Activated T-helper 1 cell treated with anti-CD3 and anti-CD28 coated beads, Interleukin-2, amount 50 U/mL, for 16 hours (primary cell): ENCODE measurements around the gene FAM120C.

Source experiments
- DNase-seq, 2 donors: peaks; one replicate each; pipeline ENCODE4 v3.0.0-alpha.2; 2020; ENCODE audit warnings: low read depth in 1 of 2, low spot score in 1 of 2

Gene FAM120C

DNA sequence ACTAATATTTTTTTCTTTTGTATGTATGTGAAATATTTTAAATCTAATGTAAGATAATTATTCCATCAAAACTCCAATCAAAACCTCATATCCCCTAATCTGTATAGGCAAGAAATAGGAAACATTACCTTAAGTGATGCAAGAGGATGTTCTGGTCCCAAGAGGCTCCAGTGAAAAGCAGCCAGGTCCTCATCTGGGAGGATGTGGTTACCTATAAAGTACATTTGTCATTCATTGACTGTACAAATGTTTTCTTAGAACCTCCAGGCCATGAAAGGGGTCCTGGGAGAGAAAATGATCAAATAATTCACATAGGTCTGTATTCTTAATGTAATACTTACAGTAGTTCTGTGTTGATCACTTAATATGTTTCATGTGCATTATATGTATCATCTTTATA, 25.5 kb downstream of the FAM120C start:
- no peak for DNase-seq

DNA sequence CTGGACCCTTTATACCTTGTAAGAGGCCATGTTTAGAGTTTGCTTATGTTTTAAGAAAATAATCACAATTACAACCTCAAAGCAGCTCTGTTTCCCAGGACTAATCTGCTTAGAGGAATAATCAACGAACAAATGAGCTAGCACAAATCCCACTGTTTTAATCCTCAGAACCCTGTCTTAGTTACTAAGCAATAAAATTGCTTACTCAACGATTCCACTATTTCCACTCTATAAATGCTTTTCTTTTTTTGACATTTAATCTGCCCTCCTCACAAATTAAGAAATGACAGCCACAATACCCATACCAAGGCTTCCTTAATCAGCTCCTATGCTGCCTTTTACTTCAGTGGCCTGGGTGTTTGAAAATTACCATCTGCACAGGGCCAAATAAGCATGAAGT, 48.8 kb downstream of the FAM120C start:
- no peak for DNase-seq

DNA sequence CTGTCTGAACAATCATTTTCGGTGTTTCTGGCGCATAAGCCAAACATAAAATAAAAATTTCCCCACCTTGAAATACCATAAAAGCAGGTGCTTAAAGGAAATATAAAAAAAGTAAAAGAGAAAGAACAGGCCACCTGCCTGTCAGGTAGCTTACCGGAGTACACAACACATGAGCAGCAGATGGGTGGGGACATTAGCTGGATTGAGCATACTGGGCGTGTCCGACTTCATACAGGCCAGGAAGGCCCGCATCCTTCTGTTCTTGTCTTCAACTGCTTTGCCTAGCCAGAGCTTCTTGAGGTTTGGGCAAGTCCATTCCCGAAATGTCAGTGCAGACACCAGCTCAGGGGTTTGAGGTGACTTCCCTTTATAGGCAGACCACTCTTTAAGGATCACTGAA, 66.7 kb downstream of the FAM120C start:
- no peak for DNase-seq

DNA sequence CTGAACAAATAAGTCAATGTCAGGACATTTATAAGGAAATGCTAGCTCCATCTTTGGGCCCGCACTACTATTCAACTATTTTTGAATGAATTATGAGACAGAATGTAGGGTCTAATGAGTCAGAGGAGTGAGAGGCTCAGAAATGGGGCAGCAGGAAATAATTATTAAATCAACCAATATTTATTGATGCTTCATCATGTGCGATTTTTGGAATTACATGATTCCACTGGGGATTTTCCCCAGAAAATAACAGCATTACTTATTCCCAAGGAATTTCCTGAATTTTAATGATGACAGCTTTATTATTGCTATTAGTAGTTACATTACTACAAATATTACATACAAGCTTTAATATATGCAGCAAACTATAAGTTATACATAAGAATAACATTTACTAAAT, 89.5 kb downstream of the FAM120C start:
- no peak for DNase-seq

DNA sequence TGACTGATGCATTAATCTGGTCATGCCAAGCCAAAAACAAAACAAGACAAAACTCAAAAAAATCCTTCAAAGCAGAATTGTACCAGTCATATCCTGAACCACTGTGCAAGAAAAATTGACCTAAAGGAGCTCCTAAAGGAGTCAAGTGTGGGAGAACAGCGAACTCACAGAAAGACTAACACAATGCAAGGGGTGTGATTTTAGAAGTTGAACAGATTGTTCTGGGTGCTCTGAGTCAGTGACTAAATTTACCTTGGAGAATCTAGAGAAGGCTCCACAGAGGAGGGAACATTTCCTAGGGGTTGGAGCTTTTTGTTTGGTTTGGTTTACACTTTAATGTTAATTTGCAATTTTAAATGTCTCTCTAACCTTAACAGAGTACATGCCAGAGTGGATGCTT, 89.9 kb downstream of the FAM120C start:
- DNase-seq: no peak

DNA sequence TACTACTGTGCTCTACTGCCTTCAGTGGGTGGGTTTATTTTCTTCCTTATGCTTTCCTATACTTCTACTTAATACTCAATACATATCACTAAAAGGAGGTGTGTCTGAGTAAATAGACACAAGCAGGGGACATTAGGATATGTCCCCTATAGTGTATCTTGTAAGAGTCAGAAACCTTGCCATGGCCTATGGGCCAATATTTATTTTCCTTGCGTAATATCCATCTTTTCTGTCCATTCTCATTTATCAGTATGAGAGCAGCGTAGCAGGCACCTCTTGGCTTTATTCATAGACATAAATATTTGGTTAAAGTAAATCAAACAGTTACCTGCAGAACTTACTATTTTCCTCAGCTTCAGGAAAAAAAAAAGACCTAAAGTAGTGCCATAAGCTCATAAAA, 92.2 kb downstream of the FAM120C start:
- DNase-seq: no peak

DNA sequence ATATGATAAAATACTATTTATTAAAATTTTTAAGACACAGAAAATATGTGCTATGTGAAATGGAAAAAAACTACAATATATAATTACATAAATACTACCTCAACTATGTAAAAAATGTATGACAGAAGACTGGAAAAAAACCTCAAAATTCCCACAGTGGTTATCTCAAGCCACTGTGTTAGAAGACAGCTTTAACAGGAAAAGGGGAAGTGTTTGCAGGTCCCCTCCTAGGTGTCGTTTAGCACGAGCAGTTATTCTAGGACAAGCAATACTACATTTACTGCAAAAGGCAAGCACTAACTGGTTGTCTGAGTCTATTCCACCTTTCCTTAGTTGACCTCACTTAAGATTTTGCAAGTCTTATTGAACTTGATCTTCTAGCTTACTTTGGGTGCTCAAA, 93.9 kb downstream of the FAM120C start:
- DNase-seq: no peak

DNA sequence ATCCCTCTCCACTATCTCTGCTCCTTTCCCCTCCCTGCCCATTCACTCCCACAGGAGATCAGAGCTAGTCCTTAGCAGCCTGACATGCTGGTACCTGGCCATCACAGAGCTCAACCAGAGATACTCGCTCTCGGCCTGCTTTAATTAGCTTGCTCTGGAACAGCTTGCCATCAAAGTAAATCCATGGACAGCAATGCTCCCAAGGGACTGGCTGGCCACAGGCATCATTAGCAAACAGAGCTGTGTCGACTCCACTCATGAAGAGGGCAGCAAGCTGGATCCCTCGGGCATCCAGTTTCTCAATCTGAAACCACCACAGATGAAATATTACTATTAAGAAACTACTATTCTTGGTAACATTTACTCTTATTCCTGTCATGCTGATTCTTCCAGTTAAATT, 95.4 kb downstream of the FAM120C start:
- DNase-seq: no peak

DNA sequence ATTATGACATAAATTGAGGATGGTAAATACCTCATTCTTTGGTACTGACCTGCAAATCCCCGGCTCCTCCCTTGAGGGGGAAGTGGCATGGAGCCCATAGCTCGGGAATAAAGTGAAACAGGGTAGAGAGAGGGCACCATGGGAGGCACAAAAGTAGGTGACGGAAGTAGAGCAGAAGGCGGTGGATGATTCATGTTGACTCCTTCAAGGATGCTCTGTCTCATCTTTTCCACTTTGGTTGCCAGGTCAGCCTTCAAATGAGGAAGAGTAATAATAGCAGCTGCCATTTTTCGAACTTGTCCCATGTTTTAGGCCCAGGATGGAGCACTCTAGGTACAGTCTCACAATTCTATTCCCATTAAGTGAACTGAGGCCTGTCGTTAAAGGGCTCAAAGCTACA, 97.4 kb downstream of the FAM120C start:
- DNase-seq: no peak

DNA sequence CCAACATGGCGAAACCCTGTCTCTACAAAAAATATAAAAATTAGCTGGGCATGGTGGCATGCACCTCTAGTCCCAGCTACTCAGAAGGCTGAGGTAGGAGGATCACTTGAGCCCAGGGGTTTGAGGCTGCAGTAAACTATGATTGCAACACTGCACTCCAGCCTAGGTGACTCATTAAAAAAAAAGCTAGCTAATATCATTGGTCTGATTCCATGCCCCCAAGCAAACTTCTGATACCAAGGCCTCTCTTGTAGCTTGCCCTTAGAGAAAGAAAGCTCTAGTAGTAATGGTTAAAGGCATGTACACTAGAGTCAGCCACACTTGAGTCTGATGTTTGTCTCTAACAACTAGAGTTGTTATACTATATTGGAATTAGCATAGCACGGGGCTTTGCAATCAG, 106.2 kb downstream of the FAM120C start:
- no peak for DNase-seq

DNA sequence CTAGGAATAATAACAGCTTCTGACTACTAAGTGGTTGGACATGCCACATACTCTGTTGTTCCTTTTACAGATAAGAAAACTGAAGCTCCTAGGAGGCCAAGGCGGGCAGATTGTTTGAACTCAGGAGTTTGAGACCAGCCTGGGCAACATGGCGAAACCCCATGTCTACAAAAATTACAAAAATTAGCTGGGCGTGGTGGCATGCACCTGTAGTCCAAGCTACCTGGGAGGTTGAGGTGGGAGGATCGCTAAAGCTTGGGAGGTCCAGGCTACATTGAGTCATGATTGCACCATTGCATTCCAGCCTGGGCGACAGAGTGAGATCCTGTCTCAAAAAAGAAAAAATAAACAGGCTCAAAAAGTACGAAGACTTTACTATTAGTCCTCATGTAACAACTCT, 108.2 kb downstream of the FAM120C start:
- DNase-seq: no peak

DNA sequence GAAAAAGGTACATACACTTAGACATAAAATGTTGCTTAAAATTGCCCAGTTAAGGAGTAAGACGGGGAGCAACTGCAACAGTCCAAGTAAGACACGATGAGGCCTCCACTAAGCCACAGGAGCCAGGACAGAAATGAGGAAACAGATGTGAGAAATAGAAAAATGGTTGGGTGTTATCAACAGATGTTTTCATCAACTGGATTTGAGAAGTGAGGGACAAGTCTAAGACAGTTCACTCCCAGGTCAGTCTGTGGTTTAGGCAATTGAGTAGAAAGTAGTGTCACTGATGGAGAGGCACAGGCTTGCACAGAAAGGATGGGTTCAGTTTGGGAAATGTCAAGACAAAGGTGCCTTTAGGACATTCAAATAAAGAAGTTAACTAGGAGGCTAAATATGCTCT, 115.3 kb downstream of the FAM120C start:
- DNase-seq: no peak

DNA sequence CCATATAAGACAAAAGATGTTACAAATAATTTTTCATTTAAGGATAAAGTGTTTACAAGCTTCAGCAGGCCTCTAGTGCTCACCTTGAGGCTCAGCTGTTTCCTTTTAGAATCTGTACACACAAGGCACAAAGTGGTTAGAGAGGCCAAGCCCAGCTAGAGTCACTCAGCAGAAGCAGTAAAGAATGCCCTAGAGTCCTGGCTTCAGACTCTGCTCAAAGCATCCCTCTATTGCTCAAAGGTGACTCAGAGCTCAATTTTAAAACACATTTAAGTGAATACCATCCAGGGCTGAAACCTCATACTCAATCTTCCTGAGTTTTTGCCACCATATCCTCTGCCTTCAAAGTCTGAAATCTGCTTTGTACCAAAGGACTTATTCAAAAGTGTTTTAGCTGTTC, 116.2 kb downstream of the FAM120C start:
- DNase-seq: no peak

DNA sequence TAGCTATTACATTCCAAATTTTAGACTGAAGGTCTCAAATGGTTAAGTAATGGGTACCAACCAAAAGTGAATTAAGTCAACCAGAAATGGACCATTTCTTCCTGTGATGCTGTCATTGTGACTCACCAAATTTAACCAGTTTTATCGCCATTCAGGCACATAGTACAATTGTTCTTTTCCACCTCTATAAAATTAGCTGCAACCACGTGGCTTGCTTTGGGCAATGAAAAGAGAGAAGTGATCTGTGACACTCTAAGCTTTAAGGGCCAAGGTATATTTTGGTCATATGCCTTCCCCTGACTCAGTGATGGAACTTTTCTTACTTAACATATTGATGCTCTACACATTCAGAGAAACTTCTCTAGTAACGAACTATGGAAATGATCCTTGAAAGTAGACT, 118.5 kb downstream of the FAM120C start:
- DNase-seq: no peak

DNA sequence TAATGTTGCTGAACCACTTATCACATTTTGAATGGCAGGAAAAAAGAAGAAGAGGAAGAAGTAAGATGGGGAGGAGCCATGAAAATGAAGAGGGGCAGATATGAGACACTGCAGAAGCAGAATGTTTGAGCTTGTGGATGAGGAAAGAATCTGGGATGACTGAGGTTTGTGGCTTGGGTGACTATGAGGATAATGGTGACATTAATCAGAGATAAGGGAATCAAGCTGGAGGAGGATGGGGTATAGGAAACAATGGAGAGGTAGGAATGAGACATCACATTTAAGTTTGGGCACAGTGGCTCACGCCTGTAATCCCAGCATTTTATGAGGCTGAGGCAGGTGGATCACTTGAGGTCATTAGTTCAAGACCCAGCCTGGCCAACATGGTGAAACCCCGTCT, 119.7 kb downstream of the FAM120C start:
- no peak for DNase-seq

DNA sequence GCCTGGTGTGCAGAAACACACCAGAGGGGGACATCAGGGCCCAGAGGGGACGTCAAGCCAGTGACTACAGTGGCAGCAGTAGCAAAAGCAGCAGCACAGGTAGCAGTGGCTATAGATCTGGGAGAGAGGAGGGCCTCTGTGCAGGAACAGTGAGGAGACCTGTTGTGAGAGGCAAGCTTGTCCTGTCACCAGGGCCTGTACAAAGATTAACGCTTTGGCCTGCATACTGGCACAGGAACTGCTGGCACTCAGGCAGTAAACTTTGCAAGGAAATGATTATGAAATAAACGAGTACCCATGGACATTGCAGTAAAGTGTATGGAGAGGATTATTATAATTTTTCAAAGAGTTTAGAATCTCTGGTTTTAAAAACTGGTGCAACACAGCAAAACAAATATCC, 133.3 kb downstream of the FAM120C start:
- no peak for DNase-seq

DNA sequence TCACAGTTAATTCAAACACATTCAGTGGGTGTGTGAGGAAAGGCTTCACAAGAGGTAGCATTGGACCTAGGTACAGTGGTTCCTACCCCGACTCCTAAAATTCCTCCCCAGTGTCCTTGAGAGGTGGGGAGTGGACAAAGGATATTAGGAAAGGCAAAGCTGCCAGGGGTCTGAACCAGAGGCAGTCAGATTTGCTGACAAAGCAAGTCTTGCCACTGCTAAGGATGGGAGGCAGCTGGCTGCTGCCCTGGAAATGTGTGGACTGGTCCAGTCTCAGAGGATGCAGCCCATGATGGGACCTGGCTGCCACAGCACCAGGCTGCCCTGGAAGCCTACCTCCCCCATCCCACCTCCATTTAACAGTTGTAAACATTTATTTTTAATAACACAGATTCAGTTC, 134.6 kb downstream of the FAM120C start:
- DNase-seq: no peak

DNA sequence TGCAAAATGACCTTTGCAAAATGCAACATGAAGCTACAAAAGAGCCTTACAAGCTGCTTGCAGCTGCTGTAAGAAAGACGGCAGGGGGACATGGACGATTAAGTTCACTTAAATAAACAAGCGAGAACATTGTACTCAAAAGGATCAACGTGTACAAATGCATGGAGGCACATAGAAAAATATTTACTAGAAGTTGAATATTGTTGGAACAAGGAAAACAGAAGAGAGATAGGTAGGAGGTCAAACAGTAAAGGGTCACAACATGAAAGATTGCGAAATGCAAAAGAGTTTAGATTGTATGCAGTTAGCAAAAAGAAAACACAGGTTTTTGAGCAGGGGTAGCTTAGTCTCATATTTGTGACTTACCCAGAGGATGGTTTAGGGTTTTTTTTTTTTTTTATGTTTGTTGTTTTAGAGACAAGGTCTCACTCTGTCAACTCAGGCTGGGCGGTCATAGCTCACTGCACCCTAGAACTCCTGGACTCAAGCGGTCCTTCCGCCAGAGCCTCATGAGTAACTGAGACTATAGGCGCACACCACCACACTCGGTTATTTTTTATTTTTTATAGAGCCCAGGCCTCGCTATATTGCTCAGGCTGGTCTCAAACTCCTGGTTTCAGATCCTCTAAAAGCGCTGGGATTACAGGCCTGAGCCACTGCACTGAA, 137.4 kb downstream of the FAM120C start:
- DNase-seq: no peak

DNA sequence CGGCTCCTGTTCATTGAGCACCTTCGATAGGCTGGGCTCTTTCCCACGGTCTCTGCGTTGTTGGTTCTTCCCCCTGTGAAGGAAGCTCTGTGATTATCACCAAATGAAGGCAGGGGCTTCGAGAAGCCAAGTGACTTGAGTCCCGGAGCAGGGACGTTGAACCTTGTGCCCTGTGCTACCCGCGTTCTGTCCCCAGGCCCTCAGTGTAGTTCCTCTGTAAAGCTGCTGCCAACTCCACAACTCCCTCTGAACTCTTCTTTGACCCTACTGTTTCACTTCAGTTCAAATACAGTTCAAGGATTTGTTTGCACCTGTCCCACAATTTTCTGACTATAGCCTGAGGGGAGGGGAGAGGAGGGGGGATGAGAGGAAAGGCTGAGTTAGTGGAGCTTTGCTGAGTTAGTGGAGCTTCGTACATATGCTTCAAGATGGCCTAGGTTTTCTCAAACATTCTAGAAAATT, 138.1 kb downstream of the FAM120C start:
- no peak for DNase-seq

DNA sequence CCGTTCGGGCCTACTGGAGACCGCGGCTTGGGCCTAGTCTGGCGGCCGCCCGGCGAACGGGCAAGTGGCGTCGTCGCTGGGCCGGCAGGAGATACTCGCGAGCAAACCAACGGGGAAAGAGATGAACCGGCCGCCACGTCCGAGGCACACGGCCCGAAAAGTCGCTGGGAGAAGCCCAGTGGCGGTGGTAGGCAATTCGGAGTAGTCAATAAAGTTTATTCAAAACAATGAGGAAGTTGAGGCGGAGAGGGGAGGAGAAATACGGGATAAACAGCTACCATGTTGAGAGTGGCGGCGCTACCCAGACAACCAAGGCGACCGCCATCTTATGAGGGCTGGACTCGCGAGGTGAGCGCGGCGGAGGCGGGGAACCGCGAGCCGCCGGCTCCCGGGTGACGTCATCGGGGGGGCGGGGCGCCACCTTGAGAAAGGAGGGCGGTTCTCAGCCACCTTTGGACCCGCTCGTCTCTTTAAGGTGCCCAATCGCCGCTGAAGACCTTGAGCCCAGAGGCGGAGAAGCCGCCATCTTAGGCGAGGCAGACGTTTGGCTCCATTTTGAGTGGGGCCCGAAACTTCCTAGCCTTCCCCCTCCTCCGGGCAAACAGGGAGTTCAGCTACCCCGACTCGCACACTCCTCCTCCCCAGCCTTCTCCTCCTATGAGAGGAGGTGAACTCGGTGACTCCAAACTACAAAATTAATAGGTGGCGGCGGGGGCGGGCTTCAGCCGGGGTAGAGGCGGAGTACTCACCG, 138.8 kb downstream of the FAM120C start, which contains the start of gene PHF8:
Gene PHF8 (minus strand): TSS at position 348 of the 751 bp plus-strand sequence. CDS start 1,745 bp downstream, outside the sequence.
- DNase-seq: peak; percentile 85 to 89

DNA sequence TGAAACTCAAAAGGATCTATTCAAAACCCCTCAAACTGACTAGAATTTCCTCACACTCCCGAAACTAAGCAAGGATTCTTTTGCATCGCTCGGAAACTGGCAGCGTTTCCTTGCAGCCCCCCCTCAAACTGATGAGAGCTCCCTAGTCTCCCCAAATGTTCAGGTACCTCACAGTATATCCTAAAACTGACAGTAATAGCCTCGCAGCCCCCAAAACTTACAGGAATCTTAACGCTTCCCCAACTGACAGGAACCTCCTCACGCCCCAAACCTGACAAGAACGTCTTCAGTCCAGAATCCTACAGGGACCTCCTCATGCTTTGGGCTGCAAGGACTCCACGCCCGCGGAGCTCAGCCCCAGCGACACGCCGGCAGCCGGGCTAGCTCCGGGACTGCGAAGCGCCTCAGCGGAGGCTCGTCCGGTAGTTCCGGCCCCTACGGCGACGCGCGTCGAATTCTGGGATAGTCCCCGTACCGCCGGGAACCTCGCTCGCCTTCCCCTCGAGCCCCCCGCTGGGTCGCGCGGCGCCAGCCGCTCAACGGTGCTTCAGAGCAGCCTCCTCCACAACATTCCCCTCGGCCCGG, 139.4 kb downstream of the FAM120C start:
- DNase-seq: peak; percentile 17 to 22

DNA sequence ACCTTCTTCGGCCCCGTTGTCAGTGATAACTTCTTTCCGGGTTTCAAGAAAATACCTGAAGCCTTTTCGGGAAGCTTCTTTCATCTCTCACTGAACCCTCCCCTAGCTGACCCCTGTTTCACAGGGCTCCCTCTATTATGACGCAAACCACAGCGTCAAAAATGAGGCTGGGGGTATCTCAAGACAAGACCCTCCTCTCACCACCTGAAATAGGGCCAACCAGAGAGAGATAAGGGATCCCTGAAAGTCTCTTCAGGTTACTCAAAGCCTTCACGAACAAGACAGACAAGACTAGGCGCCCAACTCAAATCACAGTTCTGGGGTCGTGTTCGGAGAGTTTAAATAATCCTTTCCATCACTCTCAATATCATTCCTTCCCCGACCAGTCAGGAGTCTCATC, 140.0 kb downstream of the FAM120C start:
- DNase-seq: no peak
